ENCODE measurements around the gene CCIN.

- TF ChIP-seq, protein P1, sequence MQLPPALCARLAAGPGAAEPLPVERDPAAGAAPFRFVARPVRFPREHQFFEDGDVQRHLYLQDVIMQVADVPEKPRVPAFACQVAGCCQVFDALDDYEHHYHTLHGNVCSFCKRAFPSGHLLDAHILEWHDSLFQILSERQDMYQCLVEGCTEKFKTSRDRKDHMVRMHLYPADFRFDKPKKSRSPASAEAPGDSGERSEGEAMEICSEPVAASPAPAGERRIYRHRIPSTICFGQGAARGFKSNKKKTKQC (CRISPR knock-in tag; IDR thresholded peaks at IDR 0.05) = no peak
- TF ChIP-seq EZH2 (IDR thresholded peaks at IDR 0.05; ENCODE audit: borderline replicate concordance, low read depth, low read length) = no peak
- no peak for TF ChIP-seq ZNF316 (IDR thresholded peaks at IDR 0.05)
- TF ChIP-seq HMGN3 (IDR thresholded peaks at IDR 0.05; ENCODE audit: borderline replicate concordance, extremely low read depth, insufficient read length, low read depth, low read length) = no peak
- TF ChIP-seq, protein P2, sequence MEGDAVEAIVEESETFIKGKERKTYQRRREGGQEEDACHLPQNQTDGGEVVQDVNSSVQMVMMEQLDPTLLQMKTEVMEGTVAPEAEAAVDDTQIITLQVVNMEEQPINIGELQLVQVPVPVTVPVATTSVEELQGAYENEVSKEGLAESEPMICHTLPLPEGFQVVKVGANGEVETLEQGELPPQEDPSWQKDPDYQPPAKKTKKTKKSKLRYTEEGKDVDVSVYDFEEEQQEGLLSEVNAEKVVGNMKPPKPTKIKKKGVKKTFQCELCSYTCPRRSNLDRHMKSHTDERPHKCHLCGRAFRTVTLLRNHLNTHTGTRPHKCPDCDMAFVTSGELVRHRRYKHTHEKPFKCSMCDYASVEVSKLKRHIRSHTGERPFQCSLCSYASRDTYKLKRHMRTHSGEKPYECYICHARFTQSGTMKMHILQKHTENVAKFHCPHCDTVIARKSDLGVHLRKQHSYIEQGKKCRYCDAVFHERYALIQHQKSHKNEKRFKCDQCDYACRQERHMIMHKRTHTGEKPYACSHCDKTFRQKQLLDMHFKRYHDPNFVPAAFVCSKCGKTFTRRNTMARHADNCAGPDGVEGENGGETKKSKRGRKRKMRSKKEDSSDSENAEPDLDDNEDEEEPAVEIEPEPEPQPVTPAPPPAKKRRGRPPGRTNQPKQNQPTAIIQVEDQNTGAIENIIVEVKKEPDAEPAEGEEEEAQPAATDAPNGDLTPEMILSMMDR (IDR thresholded peaks at IDR 0.05 in 2 of 3, conservative IDR thresholded peaks at IDR 0.05 in 1 of 3; ENCODE audit: insufficient read depth in 2 of 3, low read depth in 1 of 3, low read length in 3 of 3) = no peak
- TF ChIP-seq POLR3G (IDR thresholded peaks at IDR 0.05; ENCODE audit: extremely low read depth, insufficient read length, insufficient replicate concordance) = no peak
- no peak for TF ChIP-seq SAP30 (IDR thresholded peaks at IDR 0.05; ENCODE audit: borderline replicate concordance, insufficient read depth, low read depth, low read length, poor library complexity, severe bottlenecking)
- TF ChIP-seq, protein P3, sequence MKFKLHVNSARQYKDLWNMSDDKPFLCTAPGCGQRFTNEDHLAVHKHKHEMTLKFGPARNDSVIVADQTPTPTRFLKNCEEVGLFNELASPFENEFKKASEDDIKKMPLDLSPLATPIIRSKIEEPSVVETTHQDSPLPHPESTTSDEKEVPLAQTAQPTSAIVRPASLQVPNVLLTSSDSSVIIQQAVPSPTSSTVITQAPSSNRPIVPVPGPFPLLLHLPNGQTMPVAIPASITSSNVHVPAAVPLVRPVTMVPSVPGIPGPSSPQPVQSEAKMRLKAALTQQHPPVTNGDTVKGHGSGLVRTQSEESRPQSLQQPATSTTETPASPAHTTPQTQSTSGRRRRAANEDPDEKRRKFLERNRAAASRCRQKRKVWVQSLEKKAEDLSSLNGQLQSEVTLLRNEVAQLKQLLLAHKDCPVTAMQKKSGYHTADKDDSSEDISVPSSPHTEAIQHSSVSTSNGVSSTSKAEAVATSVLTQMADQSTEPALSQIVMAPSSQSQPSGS (CRISPR knock-in tag; IDR thresholded peaks at IDR 0.05) = no peak
- no peak for TF ChIP-seq BRCA1 (IDR thresholded peaks at IDR 0.05)
- TF ChIP-seq BRCA1 (CRISPR knock-in tag; IDR thresholded peaks at IDR 0.05) = no peak
- no peak for TF ChIP-seq CC2D1A (IDR thresholded peaks at IDR 0.05)
- no peak for TF ChIP-seq ZBTB33 (CRISPR knock-in tag; IDR thresholded peaks at IDR 0.05)
- no peak for TF ChIP-seq XRCC4 (IDR thresholded peaks at IDR 0.05; ENCODE audit: extremely low read depth, insufficient read depth, insufficient read length)
- TF ChIP-seq SMC3 (conservative IDR thresholded peaks at IDR 0.05; ENCODE audit: insufficient read depth, low read depth, low read length) = no peak
Observed at GRCh38 chr9:36188212-36188611, 19.0 kb downstream of the CCIN start.

Measured in K562 (cell line).